D721Med (cell line): ENCODE data around the gene TMEM203.

Source experiments
- DNase-seq: peaks from one replicate; pipeline ENCODE4 v3.0.0; 2011; ENCODE audit warnings: low spot score; ENCODE audit not compliant: insufficient read length
- FAIRE-seq: peaks from 2 replicates; lab custom pipeline; 2011; peaks lifted over from hg19 to GRCh38; lab: Jason Lieb, UNC
- TF ChIP-seq, protein P1 (sequence below): IDR thresholded peaks from 2 replicates; pipeline ENCODE4 v1.5.1; 2012; ENCODE audit warnings: mild to moderate bottlenecking, control low read depth; ENCODE audit not compliant: insufficient read depth; ENCODE audit errors: missing control alignments

The TMEM203 gene

GRCh38 chr9:137160054-137160425, 45.4 kb downstream of the TMEM203 start:
- no peak for DNase-seq
- no peak for FAIRE-seq

GRCh38 chr9:137159105-137160053, 46.1 kb downstream of the TMEM203 start:
- DNase-seq (no peak), FAIRE-seq (no peak)
- TF ChIP-seq, protein P1, sequence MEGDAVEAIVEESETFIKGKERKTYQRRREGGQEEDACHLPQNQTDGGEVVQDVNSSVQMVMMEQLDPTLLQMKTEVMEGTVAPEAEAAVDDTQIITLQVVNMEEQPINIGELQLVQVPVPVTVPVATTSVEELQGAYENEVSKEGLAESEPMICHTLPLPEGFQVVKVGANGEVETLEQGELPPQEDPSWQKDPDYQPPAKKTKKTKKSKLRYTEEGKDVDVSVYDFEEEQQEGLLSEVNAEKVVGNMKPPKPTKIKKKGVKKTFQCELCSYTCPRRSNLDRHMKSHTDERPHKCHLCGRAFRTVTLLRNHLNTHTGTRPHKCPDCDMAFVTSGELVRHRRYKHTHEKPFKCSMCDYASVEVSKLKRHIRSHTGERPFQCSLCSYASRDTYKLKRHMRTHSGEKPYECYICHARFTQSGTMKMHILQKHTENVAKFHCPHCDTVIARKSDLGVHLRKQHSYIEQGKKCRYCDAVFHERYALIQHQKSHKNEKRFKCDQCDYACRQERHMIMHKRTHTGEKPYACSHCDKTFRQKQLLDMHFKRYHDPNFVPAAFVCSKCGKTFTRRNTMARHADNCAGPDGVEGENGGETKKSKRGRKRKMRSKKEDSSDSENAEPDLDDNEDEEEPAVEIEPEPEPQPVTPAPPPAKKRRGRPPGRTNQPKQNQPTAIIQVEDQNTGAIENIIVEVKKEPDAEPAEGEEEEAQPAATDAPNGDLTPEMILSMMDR: no peak

More at GRCh38 chr9:137160054-137160425, 45.4 kb downstream of the TMEM203 start:
- TF ChIP-seq, protein P1: no peak

DNA sequence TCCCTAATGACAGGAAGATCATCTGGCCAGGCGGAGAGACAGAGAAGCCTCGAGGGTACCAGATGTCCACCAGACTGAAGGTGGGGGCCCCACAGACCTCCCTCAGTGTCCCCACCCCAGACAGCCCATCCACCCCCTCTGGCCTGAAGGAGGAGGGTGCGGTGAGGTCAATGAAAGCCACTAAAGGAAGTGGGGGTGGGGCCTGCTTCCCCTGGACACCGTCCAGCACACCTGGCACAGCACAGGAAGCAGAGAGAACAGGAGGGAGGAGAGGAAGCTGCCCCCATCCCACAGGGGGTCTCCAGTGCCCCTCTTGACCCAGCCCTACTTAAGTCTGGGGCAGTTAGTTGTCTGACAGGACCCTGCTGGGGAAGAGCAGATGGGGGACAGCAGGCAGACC, 46.8 kb downstream of the TMEM203 start:
- TF ChIP-seq, protein P1: no peak
- DNase-seq: no peak
- FAIRE-seq: no peak

DNA sequence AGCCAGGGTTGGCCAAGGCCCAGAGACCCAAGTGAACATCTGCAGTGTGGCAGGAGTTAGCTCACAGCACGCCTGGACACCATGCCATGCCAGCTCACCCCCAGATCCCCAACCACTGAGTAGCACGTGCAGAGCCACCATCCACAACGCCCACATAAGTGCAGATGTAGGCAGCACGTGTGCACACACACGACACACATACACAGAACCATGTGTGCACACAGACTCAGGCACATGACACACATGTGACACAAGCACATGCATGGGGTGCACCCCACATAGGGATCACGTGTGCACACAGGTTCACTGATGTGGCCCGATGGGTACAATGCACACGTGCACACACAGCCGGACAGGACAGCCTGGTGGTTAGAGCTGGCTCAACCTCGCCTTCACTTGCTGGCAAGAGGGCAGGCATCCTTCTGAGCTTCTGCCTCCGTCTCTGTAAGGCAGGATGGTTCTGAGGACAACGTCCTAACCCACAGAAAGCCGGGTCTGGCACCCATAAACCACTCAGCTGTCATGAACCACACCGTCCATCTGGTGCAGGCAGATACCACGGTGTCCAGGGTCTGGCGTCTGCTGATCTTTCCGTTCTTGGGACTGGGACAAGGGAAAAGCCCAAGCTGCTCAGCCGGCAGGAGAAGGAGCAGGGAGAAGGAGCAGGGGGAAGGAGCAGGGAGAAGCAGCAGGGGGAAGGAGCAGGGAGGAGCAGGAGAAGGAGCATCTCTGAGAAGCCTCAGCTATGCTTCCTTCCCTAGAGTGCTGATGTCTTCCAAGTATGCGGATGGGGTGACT, 47.6 kb downstream of the TMEM203 start:
- TF ChIP-seq, protein P1: no peak
- no peak for DNase-seq
- no peak for FAIRE-seq

DNA sequence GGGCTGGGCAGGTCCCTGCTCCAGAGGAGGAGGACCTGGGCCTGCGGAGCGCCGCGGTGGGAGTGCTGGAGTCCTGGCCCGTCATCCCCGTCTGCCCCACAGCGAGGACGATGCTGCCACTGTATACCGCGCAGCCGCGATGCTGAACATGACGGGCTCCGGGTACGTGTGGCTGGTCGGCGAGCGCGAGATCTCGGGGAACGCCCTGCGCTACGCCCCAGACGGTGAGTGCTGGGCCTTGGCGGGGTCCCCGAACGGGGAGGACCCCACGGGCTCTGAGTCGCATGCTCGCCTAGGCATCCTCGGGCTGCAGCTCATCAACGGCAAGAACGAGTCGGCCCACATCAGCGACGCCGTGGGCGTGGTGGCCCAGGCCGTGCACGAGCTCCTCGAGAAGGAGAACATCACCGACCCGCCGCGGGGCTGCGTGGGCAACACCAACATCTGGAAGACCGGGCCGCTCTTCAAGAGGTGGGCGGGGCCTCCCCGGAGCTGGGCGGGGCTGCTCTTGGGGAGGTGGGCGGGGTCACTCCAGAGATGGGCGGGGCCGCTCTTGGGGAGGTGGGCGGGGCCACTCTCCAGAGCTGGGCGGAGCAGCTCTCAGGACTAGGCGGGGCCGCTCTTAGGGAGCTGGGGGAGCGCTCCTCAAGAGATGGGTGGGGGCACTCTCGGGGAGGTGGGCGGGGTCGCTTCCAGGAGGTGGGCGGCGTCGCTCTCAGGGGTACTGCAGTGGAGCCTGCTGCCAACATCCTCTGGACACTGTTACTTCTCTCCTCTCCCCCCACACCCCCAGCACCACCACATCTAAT, 48.7 kb downstream of the TMEM203 start:
- no peak for FAIRE-seq
- TF ChIP-seq, protein P1: no peak
- no peak for DNase-seq
